Smooth muscle cell (in vitro differentiated cells): Measurements from ENCODE around the gene NSUN2. TPM values are rescaled to one million over a fixed set of nuclear protein-coding genes. Genes with fewer than 3 reads are reported as not detected.

Source experiments
- DNase-seq: peaks from one replicate; lab custom pipeline; 2025; ENCODE audit not compliant: unreplicated experiment; lab: John Stamatoyannopoulos, UW
- H2AFZ ChIP-seq: fragments of 200-600 bp; sonication (generic); 2 replicates; pipeline ENCODE4 v1.6.0; 2016; ENCODE audit warnings: antibody characterized with exemption, low read depth, mild to moderate bottlenecking
- H3F3A ChIP-seq: fragments of 200-600 bp; sonication (generic); 2 replicates; pipeline ENCODE4 v1.6.0; 2017; ENCODE audit warnings: antibody characterized with exemption, low read depth
- H3K27ac ChIP-seq: fragments of 200-600 bp; sonication (generic); 2 replicates; pipeline ENCODE4 v1.5.1; 2016; ENCODE audit warnings: low read depth, mild to moderate bottlenecking
- H3K27me3 ChIP-seq: fragments of 200-600 bp; sonication (generic); 2 replicates; pipeline ENCODE4 v1.6.1; 2016; ENCODE audit warnings: low read depth, mild to moderate bottlenecking
- H3K36me3 ChIP-seq: fragments of 200-600 bp; sonication (generic); 2 replicates; pipeline ENCODE4 v1.5.1; 2016; ENCODE audit warnings: low read depth
- H3K4me1 ChIP-seq: fragments of 200-600 bp; sonication (generic); 2 replicates; pipeline ENCODE4 v1.5.1; 2016; ENCODE audit warnings: low read depth
- H3K4me2 ChIP-seq: fragments of 200-600 bp; sonication (generic); 2 replicates; pipeline ENCODE4 v1.6.0; 2016; ENCODE audit warnings: mild to moderate bottlenecking
- H3K4me3 ChIP-seq: fragments of 200-600 bp; sonication (generic); 2 replicates; pipeline ENCODE4 v1.5.1; 2016; ENCODE audit warnings: mild to moderate bottlenecking
- H3K79me2 ChIP-seq: fragments of 200-600 bp; sonication (generic); 2 replicates; pipeline ENCODE4 v1.6.0; 2016; ENCODE audit warnings: low read depth, mild to moderate bottlenecking
- H3K9ac ChIP-seq: fragments of 200-600 bp; sonication (generic); 2 replicates; pipeline ENCODE4 v1.6.0; 2016; ENCODE audit warnings: low read depth
- H3K9me3 ChIP-seq: fragments of 200-600 bp; sonication (generic); replicated peaks from 2 replicates; pipeline ENCODE4 v1.5.1; 2016; ENCODE audit warnings: low read depth
- H4K20me1 ChIP-seq: fragments of 200-600 bp; sonication (generic); 2 replicates; pipeline ENCODE4 v1.6.0; 2016; ENCODE audit warnings: low read depth
- CTCF ChIP-seq: fragments of 200-600 bp; sonication (generic); IDR thresholded peaks from 2 replicates; pipeline ENCODE4 v1.5.1; 2017; ENCODE audit warnings: borderline replicate concordance, mild to moderate bottlenecking, antibody characterized with exemption; ENCODE audit not compliant: insufficient read depth, poor library complexity, severe bottlenecking
- WGBS: methylation state at CpG from one replicate; pipeline ENCODE4 v1.1.7; 2016; ENCODE audit warnings: low lambda C conversion rate; 5-methylcytosine and 5-hydroxymethylcytosine counted together
- polyA plus RNA-seq: library from polyadenylated mRNA; unstranded; fragments of >200 nt; fragmentation: Nextera tagmentation; extraction: Ambion mirVana; gene quantifications from 2 replicates; pipeline ENCODE4 v1.2.1, GENCODE V29; 2016
- total RNA-seq: library from RNA; depleted of rRNA; stranded (reverse); fragments of >200 nt; gene quantifications from 2 replicates; pipeline ENCODE4 v1.2.3, GENCODE V29; 2014

The NSUN2 gene
- total and polyA plus RNA-seq, 2 experiments from 2014 or later: 29.3 to 34.4 TPM

GRCh38 chr5:6611334-6612256, 21.2 kb downstream of the NSUN2 start:
- no peaks in the 10 kb centered on the region for H3K9me3 ChIP-seq
- no peak overlapping the region for H2AFZ ChIP-seq
- H3K36me3 ChIP-seq: peaks cover 37% of the 10 kb centered on the region
- H3K27me3 ChIP-seq: no peaks in the 10 kb centered on the region
- H4K20me1 ChIP-seq: peaks cover 69% of the 10 kb centered on the region
- no peaks in the 10 kb centered on the region for H3K4me1 ChIP-seq
- H3K9ac ChIP-seq: no peak overlapping the region
- no peaks in the 10 kb centered on the region for H3F3A ChIP-seq
- H3K27ac ChIP-seq: no peak overlapping the region
- no peak for DNase-seq
- 93% methylated on average over 20 of the region's 20 CpGs for WGBS
- TF ChIP-seq CTCF: no peak
- H3K79me2 ChIP-seq: peaks cover 28% of the 10 kb centered on the region
- H3K4me3 ChIP-seq: no peak overlapping the region
- H3K4me2 ChIP-seq: no peak overlapping the region

- no peaks in the 10 kb centered on the region for H3K27me3 ChIP-seq
- H3K9ac ChIP-seq: no peak overlapping the region
- H2AFZ ChIP-seq: no peak overlapping the region
- H3K4me1 ChIP-seq: no peaks in the 10 kb centered on the region
- no peak for TF ChIP-seq CTCF
- 100% methylated on average over 3 of the region's 3 CpGs for WGBS
- H3K4me3 ChIP-seq: no peak overlapping the region
- H3F3A ChIP-seq: no peaks in the 10 kb centered on the region
- H3K27ac ChIP-seq: no peak overlapping the region
- no peak for DNase-seq
- peaks cover 5% of the 10 kb centered on the region for H3K79me2 ChIP-seq
- peaks cover 34% of the 10 kb centered on the region for H3K36me3 ChIP-seq
- peaks cover 37% of the 10 kb centered on the region for H4K20me1 ChIP-seq
- H3K4me2 ChIP-seq: no peak overlapping the region
- H3K9me3 ChIP-seq: no peaks in the 10 kb centered on the region
These were observed 24.8 kb downstream of the NSUN2 start for GRCh38 chr5:6608016-6608415.

GRCh38 chr5:6607559-6607936, 25.3 kb downstream of the NSUN2 start:
- TF ChIP-seq CTCF: no peak
- no peak overlapping the region for H2AFZ ChIP-seq
- no peaks in the 10 kb centered on the region for H3K27me3 ChIP-seq
- H3K79me2 ChIP-seq: peaks cover 5% of the 10 kb centered on the region
- H3K9me3 ChIP-seq: no peaks in the 10 kb centered on the region
- H3K36me3 ChIP-seq: peaks cover 38% of the 10 kb centered on the region
- no peaks in the 10 kb centered on the region for H3F3A ChIP-seq
- no peak overlapping the region for H3K4me3 ChIP-seq
- H3K9ac ChIP-seq: no peak overlapping the region
- 98% methylated on average over 5 of the region's 5 CpGs for WGBS
- no peak overlapping the region for H3K27ac ChIP-seq
- peaks cover 32% of the 10 kb centered on the region for H4K20me1 ChIP-seq
- H3K4me1 ChIP-seq: no peaks in the 10 kb centered on the region
- no peak for DNase-seq
- no peak overlapping the region for H3K4me2 ChIP-seq
